ENCODE data around the gene PABPC1L.

GRCh38 chr20:44969300-44969894 lies 59.5 kb downstream of the PABPC1L start:
- TF ChIP-seq CTCF (IDR thresholded peaks at IDR 0.05) (no peak), POLR2A (IDR thresholded peaks at IDR 0.05; ENCODE audit: low read depth) (no peak), EP300 (IDR thresholded peaks at IDR 0.05) (no peak)
